ENCODE measurements around the gene MACROD2. TPM values are rescaled to one million over a fixed set of nuclear protein-coding genes. Genes with fewer than 3 reads are reported as not detected.

Gene MACROD2
- total RNA-seq, 1 experiment from 2014 or later: 3.7 TPM

DNA sequence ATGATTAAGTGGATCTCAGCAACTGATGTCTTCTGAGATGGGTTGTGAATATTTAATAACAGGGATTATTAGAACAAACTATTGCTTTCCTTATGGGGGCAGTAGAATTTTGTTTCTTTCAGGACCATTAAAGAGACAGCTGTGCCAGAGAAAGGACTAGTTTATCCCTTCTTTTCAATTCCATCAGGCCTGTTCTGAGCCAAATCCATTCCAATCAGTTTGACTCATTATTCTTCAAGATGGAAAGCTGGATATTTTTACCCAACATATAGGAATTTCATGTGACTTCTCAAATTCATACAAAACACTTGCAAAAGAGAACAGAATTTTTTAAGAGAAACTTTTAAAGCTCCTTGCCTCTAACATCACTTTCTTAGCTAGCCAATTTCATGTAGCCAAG lies 1064.1 kb downstream of the MACROD2 start:
- DNase-seq (ENCODE audit: low read depth, low spot score) (no peak), ATAC-seq (no peak)
- Histone ChIP-seq H3K4me3 (replicated peaks in 1 of 2; ENCODE audit: low read depth in 1 of 2, low read length in 2 of 2) (no peak overlapping the region), H3K79me2 (ENCODE audit: insufficient read depth, low read length) (no peaks in the 10 kb centered on the region), H3K27ac (ENCODE audit: low read depth, low read length) (no peak overlapping the region), H3K4me1 (ENCODE audit: control insufficient read depth in 1 of 2, insufficient read depth in 2 of 2, low read length in 2 of 2) (no peaks in the 10 kb centered on the region), H2AFZ (ENCODE audit: low read depth, low read length, poor library complexity, severe bottlenecking) (no peak overlapping the region), H4K20me1 (ENCODE audit: insufficient read depth) (no peaks in the 10 kb centered on the region), H3K27me3 (ENCODE audit: insufficient read depth, low read length) (no peaks in the 10 kb centered on the region), H3K9me2 (ENCODE audit: insufficient read depth) (no peaks in the 10 kb centered on the region), H3K9me3 (ENCODE audit: control insufficient read depth in 1 of 2, insufficient read depth in 1 of 2, low read depth in 1 of 2, low read length in 2 of 2) (no peaks in the 10 kb centered on the region), H3K9ac (ENCODE audit: low read length) (no peak overlapping the region), H3K4me2 (ENCODE audit: low read length) (no peak overlapping the region), H3K36me3 (ENCODE audit: control insufficient read depth in 1 of 2, insufficient read depth in 2 of 2, low read length in 2 of 2) (no peaks in the 10 kb centered on the region)
- BruUV-seq (replicated peaks): no TSS peak
- CTCF ChIA-PET: no interaction called here
- RAD21 ChIA-PET (ENCODE audit: low non-redundant PET in 1 of 2, low total read pairs in 2 of 2, uncharacterized antibody in 2 of 2, unreplicated experiment in 2 of 2): no interaction called here
- POLR2A ChIA-PET: no interaction called here
- TF ChIP-seq CEBPB (IDR thresholded peaks at IDR 0.05; ENCODE audit: low read depth) (no peak), EGR1 (IDR thresholded peaks at IDR 0.05; ENCODE audit: low read depth) (no peak), TCF7L2 (IDR thresholded peaks at IDR 0.05; ENCODE audit: borderline replicate concordance, extremely low read depth, insufficient read depth, insufficient read length) (no peak), EZH2 (IDR thresholded peaks at IDR 0.05) (no peak), ZFX (IDR thresholded peaks at IDR 0.05) (no peak), ELF1 (IDR thresholded peaks at IDR 0.05; ENCODE audit: borderline replicate concordance, low read depth) (no peak), SRF (IDR thresholded peaks at IDR 0.05; ENCODE audit: low read depth) (no peak), YY1 (IDR thresholded peaks at IDR 0.05; ENCODE audit: extremely low read depth, insufficient replicate concordance, low read depth, low read length) (no peak), CBX3 (IDR thresholded peaks at IDR 0.05; ENCODE audit: low read depth) (no peak), SP1 (IDR thresholded peaks at IDR 0.05; ENCODE audit: low read depth) (no peak), POLR2A (IDR thresholded peaks at IDR 0.05; ENCODE audit: borderline replicate concordance, extremely low read depth, insufficient read depth, insufficient read length) (no peak), JUND (IDR thresholded peaks at IDR 0.05) (no peak)
- TF ChIP-seq, protein P1, sequence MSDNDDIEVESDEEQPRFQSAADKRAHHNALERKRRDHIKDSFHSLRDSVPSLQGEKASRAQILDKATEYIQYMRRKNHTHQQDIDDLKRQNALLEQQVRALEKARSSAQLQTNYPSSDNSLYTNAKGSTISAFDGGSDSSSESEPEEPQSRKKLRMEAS (IDR thresholded peaks at IDR 0.05): no peak
- intact Hi-C loops (cut with micrococcal nuclease): no loop called here

Measured in HCT116 (cell line).